ENCODE results near the gene OPRD1.
"Not testable (repeated sequence)": the region's sequence is repeated elsewhere in the genome, so short reads cannot be mapped to it uniquely, and the experiment has no call there.

Gene OPRD1

GRCh38 chr1:28801461-28801860 lies 10.5 kb upstream of the OPRD1 start:
- DNase-seq (ENCODE audit: low read depth in 2 of 2): no peak

GRCh38 chr1:28803051-28803450 lies 8.9 kb upstream of the OPRD1 start:
- no peak for DNase-seq (ENCODE audit: low read depth in 2 of 2)

GRCh38 chr1:28803662-28804061 lies 8.3 kb upstream of the OPRD1 start:
- DNase-seq (ENCODE audit: low read depth in 2 of 2): no peak

GRCh38 chr1:28804071-28804470 lies 7.9 kb upstream of the OPRD1 start:
- no peak for DNase-seq (ENCODE audit: low read depth in 2 of 2)

- no peak for DNase-seq (ENCODE audit: low read depth in 2 of 2)
Measured at GRCh38 chr1:28807046-28807445, 4.9 kb upstream of the OPRD1 start.

GRCh38 chr1:28807986-28808385 lies 4.0 kb upstream of the OPRD1 start:
- DNase-seq (ENCODE audit: low read depth in 2 of 2): no peak

- no peak for DNase-seq (ENCODE audit: low read depth in 2 of 2)
Measured at GRCh38 chr1:28811369-28811765, 603 bp upstream of the OPRD1 start.

GRCh38 chr1:28812669-28813468 lies 899 bp downstream of the OPRD1 start:
- no peak for DNase-seq (ENCODE audit: low read depth in 2 of 2)

GRCh38 chr1:28813931-28814465 lies 2.0 kb downstream of the OPRD1 start:
- DNase-seq (ENCODE audit: low read depth in 2 of 2): no peak

GRCh38 chr1:28815533-28816185 lies 3.7 kb downstream of the OPRD1 start:
- DNase-seq (ENCODE audit: low read depth in 2 of 2): no peak

- no peak for DNase-seq (ENCODE audit: low read depth in 2 of 2)
Measured at GRCh38 chr1:28817133-28817532, 5.2 kb downstream of the OPRD1 start.

GRCh38 chr1:28819020-28819419 lies 7.0 kb downstream of the OPRD1 start:
- DNase-seq (ENCODE audit: low read depth in 2 of 2): no peak

GRCh38 chr1:28822799-28823198 lies 10.8 kb downstream of the OPRD1 start:
- DNase-seq (ENCODE audit: low read depth in 2 of 2): no peak

GRCh38 chr1:28824061-28824460 lies 12.1 kb downstream of the OPRD1 start:
- not testable (repeated sequence) for DNase-seq (ENCODE audit: low read depth in 2 of 2)

GRCh38 chr1:28828227-28828858 lies 16.4 kb downstream of the OPRD1 start:
- DNase-seq (ENCODE audit: low read depth in 2 of 2): not testable (repeated sequence)

GRCh38 chr1:28830814-28831213 lies 18.8 kb downstream of the OPRD1 start:
- DNase-seq (ENCODE audit: low read depth in 2 of 2): no peak

GRCh38 chr1:28832966-28833365 lies 21.0 kb downstream of the OPRD1 start:
- no peak for DNase-seq (ENCODE audit: low read depth in 2 of 2)

GRCh38 chr1:28833381-28833780 lies 21.4 kb downstream of the OPRD1 start:
- no peak for DNase-seq (ENCODE audit: low read depth in 2 of 2)

- no peak for DNase-seq (ENCODE audit: low read depth in 2 of 2)
Measured at GRCh38 chr1:28835237-28835650, 23.3 kb downstream of the OPRD1 start.

- no peak for DNase-seq (ENCODE audit: low read depth in 2 of 2)
Measured at GRCh38 chr1:28836421-28836956, 24.5 kb downstream of the OPRD1 start.

- no peak for DNase-seq (ENCODE audit: low read depth in 2 of 2)
Measured at GRCh38 chr1:28840928-28841544, 29.1 kb downstream of the OPRD1 start.
